Ectodermal cell (in vitro differentiated cells): ENCODE measurements around the gene CDK18.

Experiments
- H3K27ac ChIP-seq: 2 replicates; pipeline ENCODE4 v1.7.0; 2013; ENCODE audit warnings: mild to moderate bottlenecking, low read depth, low read length; ENCODE audit not compliant: insufficient read depth, poor library complexity, severe bottlenecking
- H3K27me3 ChIP-seq: 2 replicates; pipeline ENCODE4 v1.7.0; 2013; ENCODE audit warnings: mild to moderate bottlenecking, low read length; ENCODE audit not compliant: insufficient read depth, control insufficient read depth, poor library complexity, severe bottlenecking
- H3K36me3 ChIP-seq: one replicate; pipeline ENCODE4 v1.7.0; 2013; ENCODE audit warnings: low read length; ENCODE audit not compliant: control insufficient read depth, insufficient read depth
- H3K4me1 ChIP-seq: one replicate; pipeline ENCODE4 v1.7.0; 2013; ENCODE audit warnings: low read length; ENCODE audit not compliant: control insufficient read depth, insufficient read depth
- H3K4me3 ChIP-seq: 2 replicates; pipeline ENCODE4 v1.7.0; 2013; ENCODE audit warnings: low read depth, low read length, control low read depth; ENCODE audit not compliant: insufficient read depth
- H3K9me3 ChIP-seq: 2 replicates; pipeline ENCODE4 v1.7.0; 2013; ENCODE audit warnings: mild to moderate bottlenecking, low read length, moderate library complexity; ENCODE audit not compliant: control insufficient read depth
- WGBS, 2 experiments: methylation state at CpG; one replicate each; pipeline ENCODE4 v1.1.7; 2013; ENCODE audit warnings: missing lambda C conversion rate in 2 of 2; 5-methylcytosine and 5-hydroxymethylcytosine counted together

Gene CDK18

GRCh38 chr1:205580140-205580922, 75.9 kb downstream of the CDK18 start:
- Histone ChIP-seq H3K36me3 (no peaks in the 10 kb centered on the region), H3K4me1 (peaks cover 7% of the 10 kb centered on the region), H3K27ac (no peak overlapping the region), H3K27me3 (peaks cover 6% of the 10 kb centered on the region), H3K9me3 (no peaks in the 10 kb centered on the region), H3K4me3 (no peak overlapping the region)
- WGBS, 2 experiments, result 80 to 81% methylated on average over 14 to 15 of the region's 15 CpGs

GRCh38 chr1:205580923-205581180, 76.4 kb downstream of the CDK18 start:
- H3K27me3 ChIP-seq, result peaks cover 6% of the 10 kb centered on the region
- peaks cover 7% of the 10 kb centered on the region for H3K4me1 ChIP-seq
- no peak overlapping the region for H3K4me3 ChIP-seq
- no peaks in the 10 kb centered on the region for H3K36me3 ChIP-seq
- H3K9me3 ChIP-seq, result no peaks in the 10 kb centered on the region
- WGBS, 2 experiments, result 88 to 89% methylated on average over 3 of the region's 3 CpGs
- H3K27ac ChIP-seq, result no peak overlapping the region

- H3K27me3 ChIP-seq, result peaks cover 6% of the 10 kb centered on the region
- no peaks in the 10 kb centered on the region for H3K36me3 ChIP-seq
- H3K9me3 ChIP-seq, result no peaks in the 10 kb centered on the region
- no peak overlapping the region for H3K27ac ChIP-seq
- H3K4me3 ChIP-seq, result no peak overlapping the region
- 83 to 87% methylated on average over 9 of the region's 9 CpGs for WGBS, 2 experiments
- peaks cover 7% of the 10 kb centered on the region for H3K4me1 ChIP-seq
Observed at GRCh38 chr1:205581321-205581980, 77.0 kb downstream of the CDK18 start.

GRCh38 chr1:205582046-205582445, 77.6 kb downstream of the CDK18 start:
- Histone ChIP-seq H3K27me3 (peaks cover 6% of the 10 kb centered on the region), H3K27ac (no peak overlapping the region), H3K9me3 (no peaks in the 10 kb centered on the region), H3K4me1 (peaks cover 7% of the 10 kb centered on the region), H3K36me3 (no peaks in the 10 kb centered on the region), H3K4me3 (no peak overlapping the region)
- WGBS, 2 experiments, result 80 to 82% methylated on average over 11 of the region's 11 CpGs
